Keratinocyte (primary cell): ENCODE data around the gene SCARB1.

Experiments
- CTCF ChIP-seq, 3 experiments: IDR thresholded peaks in 1 of 3; conservative IDR thresholded peaks in 1 of 3; optimal IDR thresholded peaks in 1 of 3; 2 replicates in 2 of 3; 3 replicates in 1 of 3; pipeline versions ENCODE3 to v1.5.1; 2011; ENCODE audit warnings: low read length in 3 of 3, mild to moderate bottlenecking in 3 of 3, moderate library complexity in 2 of 3, control low read depth in 1 of 3, inconsistent platforms in 1 of 3; ENCODE audit not compliant: insufficient read depth in 2 of 3; ENCODE audit errors: extremely low read depth in 1 of 3
- EZH2 ChIP-seq: IDR thresholded peaks from one replicate; pipeline ENCODE4 v1.6.1; 2012; ENCODE audit warnings: inconsistent platforms, mild to moderate bottlenecking, low read length, moderate library complexity

- TF ChIP-seq CTCF (optimal IDR thresholded peaks at IDR 0.05 in 1 of 3, IDR thresholded peaks at IDR 0.05 in 1 of 3, conservative IDR thresholded peaks at IDR 0.05 in 1 of 3; ENCODE audit: extremely low read depth in 1 of 3, insufficient read depth in 2 of 3, low read length in 3 of 3): no peak
- TF ChIP-seq EZH2: no peak
Measured at GRCh38 chr12:124760560-124760959, 103.1 kb downstream of the SCARB1 start.
